GM23248 (cell line): ENCODE data around the gene MRTFA. TPM values are rescaled to one million over a fixed set of nuclear protein-coding genes. Genes with fewer than 3 reads are reported as not detected.
A peak's percentile ranks its signal among the peaks of the same experiment; 100 is the strongest.

Experiments used
- DNase-seq: peaks from one replicate; pipeline ENCODE4 v3.0.0-alpha.2; 2015
- H2AFZ ChIP-seq: fragments of 200-600 bp; sonication (generic); 2 replicates; pipeline ENCODE4 v1.6.1; 2016; ENCODE audit warnings: antibody characterized with exemption
- H3F3A ChIP-seq: fragments of 200-600 bp; sonication (generic); 2 replicates; pipeline ENCODE4 v1.6.1; 2016; ENCODE audit warnings: mild to moderate bottlenecking, antibody characterized with exemption, mixed run types; ENCODE audit not compliant: insufficient read depth
- H3K27ac ChIP-seq: fragments of 200-600 bp; sonication (generic); 2 replicates; pipeline ENCODE4 v1.5.1; 2016; ENCODE audit warnings: mild to moderate bottlenecking
- H3K27me3 ChIP-seq: fragments of 200-600 bp; sonication (generic); replicated peaks from 2 replicates; pipeline ENCODE4 v1.6.1; 2016; ENCODE audit warnings: mild to moderate bottlenecking; ENCODE audit not compliant: insufficient read depth
- H3K36me3 ChIP-seq: fragments of 200-600 bp; sonication (generic); 2 replicates; pipeline ENCODE4 v1.6.1; 2016; ENCODE audit warnings: low read depth, mild to moderate bottlenecking
- H3K4me1 ChIP-seq: fragments of 200-600 bp; sonication (generic); 2 replicates; pipeline ENCODE4 v1.6.1; 2016; ENCODE audit warnings: mild to moderate bottlenecking; ENCODE audit not compliant: insufficient read depth
- H3K4me2 ChIP-seq: fragments of 200-600 bp; sonication (generic); one replicate; pipeline ENCODE4 v1.6.1; 2016; ENCODE audit warnings: mild to moderate bottlenecking; ENCODE audit not compliant: unreplicated experiment
- H3K4me3 ChIP-seq: fragments of 200-600 bp; sonication (generic); 2 replicates; pipeline ENCODE4 v1.5.1; 2016; ENCODE audit warnings: mild to moderate bottlenecking
- H3K79me2 ChIP-seq: fragments of 200-600 bp; sonication (generic); 2 replicates; pipeline ENCODE4 v1.6.1; 2016; ENCODE audit warnings: mild to moderate bottlenecking; ENCODE audit not compliant: insufficient read depth
- H3K9ac ChIP-seq: fragments of 200-600 bp; sonication (generic); 2 replicates; pipeline ENCODE4 v1.6.1; 2016; ENCODE audit warnings: mild to moderate bottlenecking
- H3K9me2 ChIP-seq: fragments of 200-600 bp; sonication (generic); 2 replicates; pipeline ENCODE4 v1.6.1; 2016; ENCODE audit warnings: mixed run types, mild to moderate bottlenecking, moderate library complexity; ENCODE audit not compliant: insufficient read depth
- H3K9me3 ChIP-seq: fragments of 200-600 bp; sonication (generic); one replicate; pipeline ENCODE4 v1.6.1; 2017; ENCODE audit warnings: low read depth
- H4K20me1 ChIP-seq: fragments of 200-600 bp; sonication (generic); 2 replicates; pipeline ENCODE4 v1.6.0; 2016; ENCODE audit not compliant: insufficient read depth
- EZH2 ChIP-seq: fragments of 200-600 bp; sonication (generic); IDR thresholded peaks from 2 replicates; pipeline ENCODE4 v1.6.1; 2018; ENCODE audit warnings: antibody characterized with exemption, mild to moderate bottlenecking; ENCODE audit not compliant: insufficient read depth, poor library complexity, severe bottlenecking
- EZH2phosphoT487 ChIP-seq: fragments of 200-600 bp; sonication (generic); IDR thresholded peaks from 2 replicates; pipeline ENCODE4 v1.6.1; 2018; ENCODE audit warnings: antibody characterized with exemption, moderate library complexity, mild to moderate bottlenecking, low read depth; ENCODE audit not compliant: insufficient read depth
- WGBS, 2 experiments: methylation state at CpG; one replicate each; pipeline ENCODE4 v1.1.6; 2015 to 2017; ENCODE audit warnings: low lambda C conversion rate in 2 of 2, low coverage in 1 of 2; ENCODE audit errors: missing lambda C conversion rate in 2 of 2; 5-methylcytosine and 5-hydroxymethylcytosine counted together
- in situ Hi-C: fragments of 300-500 bp; cut with MboI; formaldehyde crosslinking; loops from 2 replicates; pipeline ENCODE4 v1.15.0; 2020
- polyA plus RNA-seq: library from polyadenylated mRNA; unstranded; fragments of >200 nt; fragmentation: Nextera tagmentation; extraction: Ambion mirVana; gene quantifications from 2 replicates; pipeline ENCODE4 v1.2.1, GENCODE V29; 2016
- total RNA-seq: library from RNA; depleted of rRNA; stranded (reverse); fragments of >200 nt; shearing (Covaris generic); gene quantifications from 2 replicates; pipeline ENCODE4 v1.2.3, GENCODE V29; 2014

The MRTFA gene
- total and polyA plus RNA-seq, 2 experiments from 2014 or later: 24.2 to 49.2 TPM

- no peak overlapping the region for H3K4me2 ChIP-seq
- H3K36me3 ChIP-seq: no peaks in the 10 kb centered on the region
- 52 to 58% methylated on average over 4 of the region's 4 CpGs for WGBS, 2 experiments
- H3K27ac ChIP-seq: no peak overlapping the region
- no peaks in the 10 kb centered on the region for H4K20me1 ChIP-seq
- no peaks in the 10 kb centered on the region for H3K4me1 ChIP-seq
- in situ Hi-C loops: loop anchor here (10.0 to 25.0 kb wide), 2 partner anchors 121 to 208 kb away; no protein-coding TSS in a partner anchor
- H3K9ac ChIP-seq: 0 out of 2 replicates have a peak overlapping the region, but pooled peaks have one; percentile 78
- no peaks in the 10 kb centered on the region for H3K27me3 ChIP-seq
- H3K4me3 ChIP-seq: no peak overlapping the region
- TF ChIP-seq EZH2 (no peak), EZH2phosphoT487 (no peak)
- no peaks in the 10 kb centered on the region for H3K9me2 ChIP-seq
- no peaks in the 10 kb centered on the region for H3F3A ChIP-seq
- no peak for DNase-seq
- no peaks in the 10 kb centered on the region for H3K79me2 ChIP-seq
- peak overlapping the region; percentile 95 for H2AFZ ChIP-seq
- no peaks in the 10 kb centered on the region for H3K9me3 ChIP-seq
These were observed 9.2 kb upstream of the MRTFA start for GRCh38 chr22:40645579-40646197.

GRCh38 chr22:40642316-40642715 is 5.8 kb upstream of the MRTFA start:
- H3K9ac ChIP-seq: no peak overlapping the region
- no peaks in the 10 kb centered on the region for H3K79me2 ChIP-seq
- no peak for TF ChIP-seq EZH2phosphoT487
- TF ChIP-seq EZH2: no peak
- H4K20me1 ChIP-seq: no peaks in the 10 kb centered on the region
- no peaks in the 10 kb centered on the region for H3K9me3 ChIP-seq
- no peaks in the 10 kb centered on the region for H3K4me1 ChIP-seq
- H2AFZ ChIP-seq: no peak overlapping the region
- in situ Hi-C loops: loop anchor here (10.0 to 25.0 kb wide), 2 partner anchors 118 to 205 kb away; no protein-coding TSS in a partner anchor
- no peaks in the 10 kb centered on the region for H3K9me2 ChIP-seq
- WGBS, 2 experiments: 98 to 99% methylated on average over 4 of the region's 4 CpGs
- H3K27me3 ChIP-seq: no peaks in the 10 kb centered on the region
- no peak overlapping the region for H3K27ac ChIP-seq
- H3K36me3 ChIP-seq: no peaks in the 10 kb centered on the region
- H3K4me3 ChIP-seq: no peak overlapping the region
- DNase-seq: no peak
- H3F3A ChIP-seq: no peaks in the 10 kb centered on the region
- H3K4me2 ChIP-seq: no peak overlapping the region

DNA sequence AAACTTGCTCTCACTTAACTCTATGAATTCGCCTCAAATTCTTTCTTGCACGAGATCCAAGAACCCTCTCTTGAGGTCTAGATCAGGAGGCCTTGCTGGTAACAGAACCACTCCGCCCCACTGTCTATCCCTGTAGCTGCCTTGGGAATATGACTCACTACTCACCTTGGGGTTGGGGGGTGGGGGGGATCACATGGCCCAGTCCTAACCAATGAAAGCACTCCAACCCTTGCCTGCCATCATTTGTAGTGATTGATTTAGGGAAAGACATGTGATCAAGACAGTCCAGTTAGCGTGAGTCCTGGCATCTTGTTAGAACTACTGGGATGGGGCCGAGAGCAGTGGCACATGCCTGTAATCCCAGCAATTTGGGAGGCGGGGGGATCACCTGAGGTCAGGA is 4.8 kb upstream of the MRTFA start:
- whole genome bisulfite sequencing, 2 experiments: 86 to 90% methylated on average over 6 of the region's 6 CpGs
- DNase-seq: no peak
- no peaks in the 10 kb centered on the region for H3K9me3 ChIP-seq
- no peak overlapping the region for H3K27ac ChIP-seq
- no peaks in the 10 kb centered on the region for H3K9me2 ChIP-seq
- no peaks in the 10 kb centered on the region for H3F3A ChIP-seq
- H3K36me3 ChIP-seq: no peaks in the 10 kb centered on the region
- no peak overlapping the region for H3K4me3 ChIP-seq
- no peak overlapping the region for H2AFZ ChIP-seq
- no peak overlapping the region for H3K9ac ChIP-seq
- H3K27me3 ChIP-seq: no peaks in the 10 kb centered on the region
- in situ Hi-C loops: loop anchor here (10.0 to 25.0 kb wide), 2 partner anchors 116 to 204 kb away; no protein-coding TSS in a partner anchor
- H3K4me1 ChIP-seq: no peaks in the 10 kb centered on the region
- peaks cover 2% of the 10 kb centered on the region; the same call in 1 of the 2 replicates for H3K79me2 ChIP-seq
- H4K20me1 ChIP-seq: no peaks in the 10 kb centered on the region
- TF ChIP-seq EZH2 (no peak), EZH2phosphoT487 (no peak)
- H3K4me2 ChIP-seq: no peak overlapping the region

DNA sequence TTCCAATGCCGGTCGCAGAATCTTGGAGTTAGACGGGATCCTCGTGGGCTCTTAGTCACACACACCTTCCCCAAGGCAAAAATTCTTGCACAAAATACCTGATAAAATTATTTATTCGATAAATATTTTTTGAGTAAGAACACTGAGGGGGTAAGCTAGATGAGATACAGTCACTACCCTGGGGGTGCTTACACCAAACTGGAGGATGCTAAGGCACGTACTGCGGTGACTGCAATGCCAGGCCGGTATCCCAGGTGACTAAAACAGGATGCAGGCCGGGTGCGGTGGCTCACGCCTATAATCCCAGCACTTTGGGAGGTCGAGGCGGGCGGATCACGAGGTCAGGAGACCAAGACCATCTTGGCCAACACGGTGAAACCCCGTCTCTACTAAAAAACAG is 1.7 kb upstream of the MRTFA start:
- TF ChIP-seq EZH2phosphoT487: no peak
- no peak for TF ChIP-seq EZH2
- Histone ChIP-seq H3K4me3 (no peak overlapping the region), H3K9me2 (no peaks in the 10 kb centered on the region), H4K20me1 (no peaks in the 10 kb centered on the region), H3K36me3 (no peaks in the 10 kb centered on the region), H3K4me2 (no peak overlapping the region), H3K27me3 (no peaks in the 10 kb centered on the region), H3K79me2 (peaks cover 32% of the 10 kb centered on the region), H3K9ac (no peak overlapping the region), H3K4me1 (peaks cover 9% of the 10 kb centered on the region), H2AFZ (no peak overlapping the region), H3K27ac (no peak overlapping the region), H3K9me3 (no peaks in the 10 kb centered on the region), H3F3A (peaks cover 14% of the 10 kb centered on the region)
- 92 to 93% methylated on average over 17 of the region's 17 CpGs for WGBS, 2 experiments
- DNase-seq: no peak
- in situ Hi-C loops: loop anchor here (25.0 kb wide), 1 partner anchor 201 kb away; no protein-coding TSS in a partner anchor
